Mesenchymal stem cell (in vitro differentiated cells and primary cell): ENCODE results near the gene RAB8B.

Source experiments
- DNase-seq: peaks from one replicate; pipeline ENCODE4 v3.0.0-alpha.2; 2013
- H2AFZ ChIP-seq: one replicate; pipeline ENCODE4 v1.6.1; 2013; ENCODE audit warnings: low read depth, mild to moderate bottlenecking, control low read depth, inconsistent platforms, low read length, moderate library complexity
- H2AK5ac ChIP-seq: 2 replicates; pipeline ENCODE4 v1.6.1; 2013; ENCODE audit warnings: low read length, moderate library complexity, mild to moderate bottlenecking, inconsistent platforms; ENCODE audit not compliant: severe bottlenecking
- H2BK120ac ChIP-seq: one replicate; pipeline ENCODE4 v1.6.1; 2013; ENCODE audit warnings: low read depth, mild to moderate bottlenecking, inconsistent platforms, low read length, moderate library complexity
- H2BK12ac ChIP-seq, 2 experiments: one replicate each; pipeline ENCODE4 v1.6.1; 2013; ENCODE audit warnings: inconsistent platforms in 2 of 2, low read length in 2 of 2, mild to moderate bottlenecking in 2 of 2, moderate library complexity in 2 of 2, control low read depth in 1 of 2
- H2BK15ac ChIP-seq: one replicate; pipeline ENCODE4 v1.6.1; 2013; ENCODE audit warnings: mild to moderate bottlenecking, low read depth, inconsistent platforms; ENCODE audit not compliant: poor library complexity, severe bottlenecking
- H2BK5ac ChIP-seq: 2 replicates; pipeline ENCODE4 v1.6.1; 2013; ENCODE audit warnings: low read depth, mild to moderate bottlenecking, low read length, control low read depth, inconsistent platforms; ENCODE audit not compliant: poor library complexity, severe bottlenecking
- H3K14ac ChIP-seq, 2 experiments: one replicate each; pipeline ENCODE4 v1.6.1; 2013; ENCODE audit warnings: inconsistent platforms in 2 of 2, low read length in 2 of 2, control low read depth in 1 of 2, mild to moderate bottlenecking in 1 of 2, moderate library complexity in 1 of 2
- H3K18ac ChIP-seq, 2 experiments: one replicate each; pipeline ENCODE4 v1.6.1; 2013; ENCODE audit warnings: inconsistent platforms in 2 of 2, low read length in 2 of 2, control low read depth in 1 of 2, low read depth in 1 of 2, mild to moderate bottlenecking in 1 of 2
- H3K23ac ChIP-seq, 2 experiments: one replicate each; pipeline ENCODE4 v1.6.1; 2013; ENCODE audit warnings: inconsistent platforms in 2 of 2, low read length in 2 of 2, mild to moderate bottlenecking in 2 of 2, moderate library complexity in 2 of 2, control low read depth in 1 of 2
- H3K27ac ChIP-seq: 2 replicates; pipeline ENCODE4 v1.5.1; 2013; ENCODE audit warnings: mild to moderate bottlenecking, moderate library complexity, low read length, control low read depth, inconsistent platforms; ENCODE audit not compliant: poor library complexity, severe bottlenecking
- H3K27me3 ChIP-seq, 2 experiments: 2 replicates each; pipeline versions ENCODE4 v1.6.1 to v1.7.0; 2013; ENCODE audit warnings: low read length in 2 of 2, mild to moderate bottlenecking in 2 of 2, moderate library complexity in 2 of 2, control low read depth in 1 of 2, inconsistent platforms in 1 of 2; ENCODE audit not compliant: control insufficient read depth in 1 of 2, insufficient read depth in 1 of 2
- H3K36me3 ChIP-seq, 2 experiments: 2 replicates each; pipeline versions ENCODE4 v1.6.1 to v1.7.0; 2013; ENCODE audit warnings: low read length in 2 of 2, control low read depth in 1 of 2, inconsistent platforms in 1 of 2, low read depth in 1 of 2, mild to moderate bottlenecking in 1 of 2; ENCODE audit not compliant: insufficient read depth in 2 of 2, control insufficient read depth in 1 of 2
- H3K4ac ChIP-seq, 2 experiments: one replicate each; pipeline ENCODE4 v1.6.1; 2013; ENCODE audit warnings: inconsistent platforms in 2 of 2, low read length in 2 of 2, mild to moderate bottlenecking in 2 of 2, moderate library complexity in 2 of 2, control low read depth in 1 of 2, low read depth in 1 of 2
- H3K4me1 ChIP-seq: 2 replicates; pipeline ENCODE4 v1.6.1; 2013; ENCODE audit warnings: low read depth, low read length, control low read depth; ENCODE audit not compliant: control insufficient read depth, insufficient read depth
- H3K4me2 ChIP-seq: 2 replicates; pipeline ENCODE4 v1.6.1; 2013; ENCODE audit warnings: low read length, mild to moderate bottlenecking, inconsistent platforms; ENCODE audit not compliant: poor library complexity, severe bottlenecking
- H3K4me3 ChIP-seq, 2 experiments: 2 replicates each; pipeline versions ENCODE4 v1.5.1 to v1.7.0; 2013; ENCODE audit warnings: low read length in 2 of 2, mild to moderate bottlenecking in 2 of 2, control low read depth in 1 of 2, low read depth in 1 of 2; ENCODE audit not compliant: insufficient read depth in 1 of 2
- H3K79me1 ChIP-seq: replicated peaks from 2 replicates; pipeline ENCODE4 v1.6.1; 2013; ENCODE audit warnings: mild to moderate bottlenecking, control low read depth, low read length, inconsistent platforms; ENCODE audit not compliant: poor library complexity, severe bottlenecking
- H3K9ac ChIP-seq: 2 replicates; pipeline ENCODE4 v1.7.0; 2013; ENCODE audit warnings: mild to moderate bottlenecking, low read length, moderate library complexity
- H3K9me3 ChIP-seq: 2 replicates; pipeline ENCODE4 v1.7.0; 2013; ENCODE audit warnings: mild to moderate bottlenecking, low read length; ENCODE audit not compliant: control insufficient read depth
- H4K8ac ChIP-seq: one replicate; pipeline ENCODE4 v1.6.1; 2013; ENCODE audit warnings: inconsistent platforms, mild to moderate bottlenecking, low read length, moderate library complexity
- H4K91ac ChIP-seq: one replicate; pipeline ENCODE4 v1.6.1; 2013; ENCODE audit warnings: mild to moderate bottlenecking, low read length, inconsistent platforms
- WGBS: methylation state at CpG from one replicate; pipeline ENCODE4 v1.1.7; 2013; ENCODE audit warnings: mixed read lengths; 5-methylcytosine and 5-hydroxymethylcytosine counted together

The RAB8B gene

GRCh38 chr15:63277038-63277892 lies 87.9 kb downstream of the RAB8B start, which contains the start of gene APH1B:
Gene APH1B (plus strand): TSS chr15:63277605. CDS start chr15:63277624, 19 bp downstream.
- H2BK5ac ChIP-seq = no peak within 1 kb of the TSS
- peak within 1 kb of the TSS; percentile 81 to 85 for H3K4ac ChIP-seq
- peak within 1 kb of the TSS; percentile 96 for H3K9ac ChIP-seq
- peak; percentile 66 for DNase-seq
- peaks cover 7% of the 10 kb centered on the region for H3K79me1 ChIP-seq
- peak within 1 kb of the TSS; percentile 82 for H2BK120ac ChIP-seq
- peaks cover 2% of the 10 kb centered on the region for H3K4me1 ChIP-seq
- peak within 1 kb of the TSS; percentile 25 for H3K27ac ChIP-seq
- peak within 1 kb of the TSS; percentile 99 for H2BK15ac ChIP-seq
- peak within 1 kb of the TSS in 1 of 2 experiments; percentile 29 for H2BK12ac ChIP-seq
- H3K36me3 ChIP-seq = peaks cover 2 to 31% of the 10 kb centered on the region in 2 experiments
- peak within 1 kb of the TSS; percentile 96 for H4K8ac ChIP-seq
- H3K27me3 ChIP-seq = no peaks in the 10 kb centered on the region
- H3K4me3 ChIP-seq = peak within 1 kb of the TSS; percentile 87 to 95
- peak within 1 kb of the TSS in 1 of 2 experiments; percentile 77 for H3K23ac ChIP-seq
- peak within 1 kb of the TSS; percentile 88 to 96 for H3K18ac ChIP-seq
- peak within 1 kb of the TSS; percentile 51 for H2AK5ac ChIP-seq
- H3K4me2 ChIP-seq = peak within 1 kb of the TSS; percentile 77
- WGBS = under 1% methylated on average over 47 of the region's 102 CpGs
- peak within 1 kb of the TSS in 1 of 2 experiments; percentile 97 for H3K14ac ChIP-seq
- H3K9me3 ChIP-seq = no peaks in the 10 kb centered on the region
- peak within 1 kb of the TSS; percentile 89 for H2AFZ ChIP-seq
- peak within 1 kb of the TSS; percentile 92 for H4K91ac ChIP-seq

- Histone ChIP-seq H3K9me3 (no peaks in the 10 kb centered on the region), H2AK5ac (peak overlapping the region; percentile 6), H3K79me1 (peaks cover 7% of the 10 kb centered on the region), H3K23ac (peak overlapping the region in 1 of 2 experiments; percentile 23), H2AFZ (no peak overlapping the region), H3K4me1 (peaks cover 2% of the 10 kb centered on the region), H3K9ac (peak overlapping the region; percentile 96), H3K4ac (peak overlapping the region; percentile 81 to 85), H2BK5ac (no peak overlapping the region), H3K14ac (peak overlapping the region in 1 of 2 experiments; percentile 97), H3K18ac (peak overlapping the region; percentile 88 to 96), H2BK12ac (peak overlapping the region in 1 of 2 experiments; percentile 29), H2BK15ac (peak overlapping the region; percentile 99), H3K27me3 (no peaks in the 10 kb centered on the region), H3K27ac (no peak overlapping the region), H4K8ac (peak overlapping the region; percentile 96), H4K91ac (peak overlapping the region; percentile 92), H3K4me2 (peak overlapping the region; percentile 77), H3K4me3 (peak overlapping the region; percentile 87 to 95), H3K36me3 (peaks cover 2 to 37% of the 10 kb centered on the region in 2 experiments), H2BK120ac (peak overlapping the region; percentile 82)
- no peak for DNase-seq
- WGBS = 29% methylated on average over 14 of the region's 17 CpGs
Observed at GRCh38 chr15:63277893-63278456, 88.6 kb downstream of the RAB8B start.

- H3K4me3 ChIP-seq = no peak overlapping the region
- no peak overlapping the region for H2AK5ac ChIP-seq
- H3K18ac ChIP-seq = no peak overlapping the region
- H3K4ac ChIP-seq = no peak overlapping the region
- no peak overlapping the region for H2BK15ac ChIP-seq
- no peak overlapping the region for H2BK120ac ChIP-seq
- no peak overlapping the region for H3K4me2 ChIP-seq
- no peak overlapping the region for H3K14ac ChIP-seq
- H2BK5ac ChIP-seq = no peak overlapping the region
- H2AFZ ChIP-seq = no peak overlapping the region
- peaks cover 2% of the 10 kb centered on the region for H3K4me1 ChIP-seq
- H3K36me3 ChIP-seq = peaks cover 10 to 84% of the 10 kb centered on the region in 2 experiments
- no peak overlapping the region for H3K9ac ChIP-seq
- H2BK12ac ChIP-seq = no peak overlapping the region
- H3K23ac ChIP-seq = no peak overlapping the region
- H4K8ac ChIP-seq = no peak overlapping the region
- H3K27me3 ChIP-seq = no peaks in the 10 kb centered on the region
- H3K79me1 ChIP-seq = peaks cover 5% of the 10 kb centered on the region
- DNase-seq = no peak
- 97% methylated on average over 5 of the region's 9 CpGs for WGBS
- H3K9me3 ChIP-seq = no peaks in the 10 kb centered on the region
- no peak overlapping the region for H4K91ac ChIP-seq
- no peak overlapping the region for H3K27ac ChIP-seq
Observed at GRCh38 chr15:63283126-63283525, 93.7 kb downstream of the RAB8B start.

GRCh38 chr15:63284335-63284734 lies 94.9 kb downstream of the RAB8B start:
- no peak overlapping the region for H3K4me2 ChIP-seq
- no peak overlapping the region for H3K18ac ChIP-seq

More at GRCh38 chr15:63284335-63284734, 94.9 kb downstream of the RAB8B start:
- H4K91ac ChIP-seq = no peak overlapping the region
- H3K14ac ChIP-seq = no peak overlapping the region
- no peak overlapping the region for H2BK5ac ChIP-seq
- no peak overlapping the region for H3K4me3 ChIP-seq
- H3K27ac ChIP-seq = no peak overlapping the region
- H3K23ac ChIP-seq = no peak overlapping the region
- no peak for DNase-seq
- no peaks in the 10 kb centered on the region for H3K4me1 ChIP-seq
- H2AK5ac ChIP-seq = no peak overlapping the region
- no peak overlapping the region for H4K8ac ChIP-seq
- no peak overlapping the region for H2BK15ac ChIP-seq
- H3K36me3 ChIP-seq = peaks cover 10 to 86% of the 10 kb centered on the region in 2 experiments
- no peak overlapping the region for H2BK12ac ChIP-seq
- H3K9me3 ChIP-seq = no peaks in the 10 kb centered on the region
- H3K27me3 ChIP-seq = no peaks in the 10 kb centered on the region
- H2AFZ ChIP-seq = no peak overlapping the region
- 97% methylated on average over 4 of the region's 6 CpGs for WGBS
- H2BK120ac ChIP-seq = no peak overlapping the region
- peaks cover 5% of the 10 kb centered on the region for H3K79me1 ChIP-seq
- H3K4ac ChIP-seq = no peak overlapping the region
- H3K9ac ChIP-seq = no peak overlapping the region
